ENCODE data around the gene THSD7A.
A peak's percentile ranks its signal among the peaks of the same experiment; 100 is the strongest.

The THSD7A gene

DNA sequence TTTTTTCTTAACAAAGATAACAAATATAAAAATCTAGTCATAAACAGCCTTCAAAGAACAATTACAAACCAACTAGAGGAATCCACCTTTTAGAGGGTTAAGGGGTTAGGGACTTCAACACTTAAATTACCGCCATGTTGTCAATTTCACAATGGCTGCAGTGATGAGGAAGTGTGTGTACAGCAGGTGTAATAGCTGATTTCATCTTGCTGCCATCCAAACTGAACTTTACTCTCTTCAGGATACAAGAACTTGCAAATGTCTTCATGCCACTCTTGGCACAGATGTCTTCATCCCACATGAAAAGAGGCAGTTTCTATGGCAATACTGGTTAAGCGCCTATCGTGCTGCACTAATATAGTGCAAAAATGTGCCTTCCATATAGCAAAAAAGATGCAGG is 457.4 kb downstream of the THSD7A start:
- no peak for DNase-seq

DNA sequence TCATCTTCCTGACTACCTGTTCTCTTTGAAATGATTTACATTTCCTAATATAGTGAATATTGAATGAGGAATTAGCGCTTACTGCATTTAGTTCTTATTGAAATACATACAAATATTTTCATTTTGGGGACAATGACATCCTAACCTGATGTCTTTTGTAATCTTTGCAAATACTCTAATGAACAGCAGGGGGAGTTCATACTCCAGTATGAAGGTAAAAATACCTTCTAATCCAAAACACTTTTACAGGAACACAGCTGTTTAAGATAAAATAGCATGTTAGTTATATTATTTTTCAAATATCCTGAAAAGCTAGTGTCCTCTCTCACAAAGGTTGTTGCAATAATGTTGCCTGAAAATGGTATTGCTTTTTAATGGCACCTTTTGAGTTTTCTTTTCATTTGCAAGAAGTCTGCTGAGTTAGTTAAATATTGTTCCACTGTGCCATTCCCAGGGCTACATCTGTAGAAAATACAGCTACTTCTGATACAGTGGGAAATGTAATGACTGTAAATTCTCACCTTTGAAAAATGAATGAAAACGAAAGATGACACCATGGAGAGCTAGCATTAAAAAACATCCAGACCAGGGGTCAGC is 458.4 kb downstream of the THSD7A start:
- DNase-seq: peak; percentile 47

DNA sequence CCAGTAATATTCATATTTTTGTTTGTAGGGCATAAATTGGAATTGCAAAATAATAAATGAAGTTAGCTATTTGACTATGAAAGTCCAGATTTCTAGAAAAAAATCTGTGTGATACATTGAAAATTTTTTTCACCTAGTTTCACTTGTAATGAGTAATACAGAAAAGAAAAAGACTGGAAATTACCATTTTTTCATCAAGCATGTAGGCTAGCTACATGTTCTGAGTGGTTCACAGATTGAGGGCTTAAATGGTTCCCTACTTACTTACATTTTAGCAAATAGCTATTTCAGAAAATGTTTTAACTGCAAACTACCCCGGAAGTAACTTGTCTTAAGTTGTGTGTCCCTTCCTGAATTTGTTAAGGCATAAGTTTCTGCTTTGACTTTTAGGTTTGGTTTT is 462.3 kb downstream of the THSD7A start:
- no peak for DNase-seq

DNA sequence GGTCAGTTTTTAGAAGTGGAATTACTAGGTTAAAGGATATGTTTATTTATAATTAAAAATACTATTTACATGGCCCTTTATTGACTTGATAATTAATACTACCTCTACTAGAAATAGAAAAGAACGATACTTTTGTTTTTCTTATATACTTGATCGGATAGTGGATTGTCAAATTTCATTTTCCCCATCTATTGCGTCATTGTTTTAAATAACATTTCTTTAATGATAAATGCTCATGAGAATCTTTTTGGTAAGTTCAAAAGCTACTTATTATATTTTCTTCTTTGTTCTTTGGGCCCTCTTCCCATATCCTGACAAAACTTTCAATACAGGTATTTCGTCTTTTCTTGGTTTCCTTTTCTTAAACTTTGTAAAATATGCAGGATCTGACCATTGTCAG is 465.9 kb downstream of the THSD7A start:
- DNase-seq: no peak

DNA sequence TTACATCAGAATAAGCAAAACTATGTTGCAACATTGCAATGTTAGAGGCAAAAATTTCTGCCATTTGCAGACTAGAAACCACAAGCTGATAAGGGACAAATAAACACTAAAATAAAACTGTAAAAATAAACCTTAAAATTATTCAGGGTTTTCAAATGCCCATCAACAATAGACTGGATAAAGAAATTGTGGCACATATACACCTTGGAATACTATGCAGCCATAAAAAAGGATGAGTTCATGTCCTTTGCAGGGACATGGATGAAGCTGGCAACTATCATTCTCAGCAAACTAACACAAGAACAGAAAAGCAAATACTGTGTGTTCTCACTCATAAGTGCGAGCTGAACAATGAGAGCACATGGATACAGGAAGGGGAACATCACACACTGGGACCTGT is 473.4 kb downstream of the THSD7A start:
- DNase-seq: no peak

DNA sequence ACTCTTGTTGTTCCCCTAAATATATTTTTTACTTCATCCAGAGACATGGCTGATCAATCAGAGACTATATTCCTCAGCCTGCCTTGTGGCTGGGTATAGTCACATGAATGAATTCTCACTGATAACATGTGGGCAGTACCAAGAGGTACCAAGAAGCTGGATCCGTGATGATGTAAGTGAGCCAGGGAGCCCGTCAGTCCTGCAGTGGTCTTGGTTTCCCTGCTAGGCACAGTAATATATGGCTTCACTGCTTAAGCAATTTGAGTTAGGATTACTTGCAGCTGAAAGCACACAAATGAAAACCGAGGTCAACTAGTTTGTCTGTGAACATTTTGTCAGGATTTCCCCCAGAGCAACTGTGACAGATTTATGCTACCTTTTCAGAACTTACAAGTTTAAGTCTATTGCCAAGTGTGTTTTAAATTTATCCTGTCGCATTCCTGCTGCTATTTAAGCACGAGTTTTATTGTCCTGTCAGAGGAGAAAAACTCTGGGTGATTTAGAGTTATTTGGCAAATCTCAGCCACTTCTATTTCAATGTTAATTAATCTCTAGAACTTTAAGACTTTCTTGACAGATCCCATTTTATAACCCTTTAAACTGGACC is 476.5 kb downstream of the THSD7A start:
- no peak for DNase-seq

DNA sequence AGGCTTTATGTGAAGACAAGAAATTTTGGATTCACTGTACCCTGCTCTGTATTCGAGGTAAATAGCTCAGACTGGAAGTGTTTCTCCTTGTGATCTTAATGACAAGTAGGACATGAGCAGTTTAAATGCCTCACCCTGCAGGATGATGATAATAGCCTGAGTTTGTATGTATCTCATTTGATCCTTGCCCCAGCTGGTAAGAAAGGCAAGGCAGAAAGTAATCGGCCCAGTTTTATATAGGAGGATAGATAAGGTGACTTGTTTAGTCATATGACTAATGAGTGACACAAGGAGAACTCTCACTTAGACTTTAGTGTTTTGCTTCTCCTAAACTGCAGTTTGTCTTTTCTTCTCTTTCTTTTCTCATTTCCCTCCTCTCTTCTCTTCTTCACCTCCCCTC is 485.7 kb downstream of the THSD7A start:
- DNase-seq: no peak

DNA sequence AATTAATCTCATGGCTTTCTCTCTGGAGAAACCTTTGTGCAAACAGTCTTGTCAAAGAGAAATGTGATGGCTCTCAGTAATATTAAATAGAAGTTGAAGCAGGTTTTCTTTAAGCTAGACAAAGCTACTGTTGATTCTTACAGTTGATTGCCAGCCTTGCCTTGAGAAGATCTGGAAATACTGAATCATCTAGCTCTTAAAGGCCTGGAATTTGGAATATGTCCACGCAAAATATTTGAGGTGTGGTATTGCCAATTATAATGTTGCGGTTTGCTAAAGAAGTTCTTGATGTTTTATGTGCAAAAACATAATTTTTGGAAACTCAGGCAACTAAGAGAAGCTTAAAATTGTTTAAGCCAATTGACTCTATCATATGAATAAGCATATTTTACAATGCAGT is 486.4 kb downstream of the THSD7A start:
- DNase-seq: no peak

DNA sequence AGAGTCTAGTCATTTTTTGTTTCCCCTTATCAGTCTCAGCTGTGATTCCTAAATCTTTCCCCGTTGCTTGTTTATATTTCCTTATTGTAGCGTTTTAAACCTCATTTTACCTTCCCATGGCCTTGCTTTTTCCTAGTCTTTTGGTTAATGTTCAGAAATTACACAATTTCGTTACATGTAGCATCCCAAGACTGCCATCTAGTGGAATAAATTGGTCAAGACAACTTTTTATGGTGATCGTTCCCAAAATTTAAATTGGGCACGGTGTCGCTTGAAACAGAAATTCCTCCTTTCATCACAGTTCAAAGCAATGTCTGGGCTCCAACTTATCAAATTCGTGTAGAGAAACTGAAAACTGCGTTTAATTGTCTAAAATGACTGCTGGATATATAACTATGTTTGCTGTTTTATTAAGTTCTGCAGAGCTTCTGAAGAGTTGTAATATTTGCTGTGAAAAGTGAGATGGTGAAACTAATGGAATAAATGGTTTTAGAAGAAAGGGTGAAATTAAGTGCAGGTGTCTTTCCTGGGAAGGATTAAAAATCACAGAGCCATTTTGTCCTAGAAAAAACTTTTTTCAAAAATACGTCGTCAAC is 488.1 kb downstream of the THSD7A start:
- DNase-seq: peak; percentile 74

DNA sequence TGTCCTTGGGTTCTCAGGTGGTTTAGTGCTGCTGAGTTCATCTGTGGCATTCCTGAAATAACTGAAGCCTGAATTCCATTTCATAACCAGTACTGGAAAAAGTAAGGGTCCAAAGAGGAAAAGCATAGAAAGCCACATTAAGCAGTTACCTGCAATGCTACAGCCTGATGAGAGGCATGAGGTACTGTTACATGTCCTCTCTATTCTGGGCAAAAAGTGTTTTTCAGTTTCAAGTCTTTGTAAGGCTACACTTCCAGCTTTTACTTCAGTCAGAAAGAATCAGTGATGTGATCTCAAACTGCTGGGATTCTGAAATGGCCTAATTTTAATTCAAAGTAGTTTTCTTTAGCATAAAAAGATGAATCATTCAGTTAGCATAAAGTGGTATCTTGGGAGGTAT is 488.9 kb downstream of the THSD7A start:
- DNase-seq: no peak

DNA sequence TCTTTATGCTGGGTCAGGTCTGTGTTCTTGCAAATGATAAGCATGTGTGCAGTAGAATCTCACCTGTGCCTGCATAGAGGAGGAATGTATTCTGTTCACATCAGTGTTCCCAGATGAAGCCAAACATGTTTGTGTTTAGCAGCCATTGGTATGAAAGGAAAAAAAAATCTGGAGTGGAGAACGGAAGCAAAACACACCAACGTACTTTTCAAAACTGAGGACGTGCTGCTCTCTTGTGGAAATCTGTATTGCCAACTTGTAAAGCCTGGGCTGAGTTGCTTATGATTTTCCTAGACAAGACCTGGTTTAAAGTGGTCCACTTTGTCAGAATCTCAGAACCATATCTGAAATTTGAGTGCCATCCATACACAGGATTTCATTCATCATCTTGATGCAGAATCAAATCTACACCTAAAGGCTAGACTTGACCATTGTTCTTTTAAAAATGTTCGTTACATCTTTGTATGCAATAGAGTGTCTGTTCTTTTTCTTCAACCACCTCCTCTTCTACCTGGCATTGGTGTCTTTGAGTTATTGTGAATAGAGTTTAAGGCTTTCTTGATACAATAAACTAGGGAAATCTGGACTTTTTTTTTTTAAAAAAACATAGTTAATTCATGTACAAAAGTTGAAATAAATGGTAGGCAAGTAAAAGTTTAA is 490.6 kb downstream of the THSD7A start:
- DNase-seq: peak; percentile 84

DNA sequence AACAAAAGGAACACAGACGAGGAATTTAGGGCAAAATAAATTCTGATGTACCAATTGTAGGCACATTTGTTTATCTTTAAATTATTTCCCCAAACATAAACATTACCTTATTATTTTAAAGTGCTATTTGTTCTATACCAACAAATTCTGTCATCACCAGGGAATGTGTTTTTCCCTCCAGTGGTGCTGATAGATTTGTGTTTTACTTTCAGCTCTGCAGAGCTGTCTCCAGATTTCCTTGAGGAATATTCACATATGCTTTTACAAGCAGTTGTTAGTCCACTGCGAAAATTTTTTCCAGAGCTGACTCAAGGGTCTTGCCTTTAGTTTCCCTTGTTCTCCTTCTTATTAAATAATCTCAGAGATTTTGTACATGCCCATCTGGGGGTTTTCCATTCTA is 495.6 kb downstream of the THSD7A start:
- DNase-seq: no peak

DNA sequence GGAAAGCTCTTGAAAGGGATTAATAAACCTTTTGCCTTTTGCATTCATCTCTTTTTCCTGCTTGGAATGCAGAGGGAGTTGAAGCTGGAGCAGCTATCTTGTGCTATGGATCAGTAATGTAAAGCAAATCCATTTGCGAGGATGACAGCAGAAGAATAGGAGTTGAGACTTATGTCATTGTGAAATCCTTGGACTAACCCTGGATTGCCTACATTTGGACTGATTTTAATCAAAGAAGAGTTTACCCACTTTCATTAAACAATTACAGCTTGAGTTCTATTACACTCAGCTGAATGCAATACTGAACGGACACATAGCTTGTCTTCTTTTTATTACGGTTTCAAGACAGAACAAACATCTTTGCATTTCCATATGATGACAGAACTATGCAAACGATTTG is 496.1 kb downstream of the THSD7A start:
- no peak for DNase-seq

DNA sequence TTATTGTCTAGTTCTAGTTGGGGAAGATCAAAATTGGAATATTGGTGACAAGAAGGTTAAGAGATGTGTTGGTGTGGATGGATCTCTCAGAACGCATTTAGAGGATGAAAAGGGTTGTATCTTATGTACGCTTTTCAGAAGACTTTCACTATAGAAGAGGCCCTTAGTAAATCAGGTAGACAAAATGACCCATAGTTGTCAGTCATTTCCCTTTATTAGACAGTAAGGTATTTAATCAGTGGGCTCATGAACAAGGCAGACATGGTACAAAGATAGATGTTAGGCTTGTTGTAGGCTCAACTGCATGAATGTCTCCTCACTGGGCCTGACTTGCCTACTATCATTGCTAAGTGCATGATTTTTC is 499.2 kb downstream of the THSD7A start:
- no peak for DNase-seq

DNA sequence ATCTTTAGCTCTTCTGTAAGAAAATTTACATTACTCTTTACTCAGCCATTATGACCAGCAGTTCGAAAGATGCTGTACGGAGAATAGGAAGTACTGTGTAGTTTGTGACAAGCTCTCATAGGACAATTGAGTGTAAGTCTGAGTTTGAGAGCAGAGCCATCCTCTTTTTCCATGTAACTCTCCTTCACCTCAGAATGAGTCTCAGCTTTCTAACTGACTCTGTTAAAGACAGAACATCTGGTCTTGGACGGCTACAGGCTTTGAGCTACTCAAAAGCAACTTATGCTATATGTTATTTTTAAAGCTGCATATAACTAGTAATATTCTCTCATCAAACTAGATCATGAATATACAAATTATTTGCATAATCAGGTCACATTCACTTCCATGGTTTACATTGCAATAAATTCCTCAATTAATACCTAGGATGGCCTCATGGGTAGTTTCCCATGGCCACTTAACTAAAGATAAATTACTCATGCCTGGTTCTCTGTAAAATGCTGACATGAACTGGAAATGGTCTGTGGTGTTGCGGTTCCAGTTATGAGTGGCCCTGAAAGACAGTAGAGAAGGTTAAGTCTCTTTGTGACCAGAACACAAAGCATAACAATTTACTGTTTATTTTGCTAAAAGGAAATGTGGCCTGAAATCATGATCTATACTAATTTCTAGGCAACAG is 499.7 kb downstream of the THSD7A start:
- no peak for DNase-seq

DNA sequence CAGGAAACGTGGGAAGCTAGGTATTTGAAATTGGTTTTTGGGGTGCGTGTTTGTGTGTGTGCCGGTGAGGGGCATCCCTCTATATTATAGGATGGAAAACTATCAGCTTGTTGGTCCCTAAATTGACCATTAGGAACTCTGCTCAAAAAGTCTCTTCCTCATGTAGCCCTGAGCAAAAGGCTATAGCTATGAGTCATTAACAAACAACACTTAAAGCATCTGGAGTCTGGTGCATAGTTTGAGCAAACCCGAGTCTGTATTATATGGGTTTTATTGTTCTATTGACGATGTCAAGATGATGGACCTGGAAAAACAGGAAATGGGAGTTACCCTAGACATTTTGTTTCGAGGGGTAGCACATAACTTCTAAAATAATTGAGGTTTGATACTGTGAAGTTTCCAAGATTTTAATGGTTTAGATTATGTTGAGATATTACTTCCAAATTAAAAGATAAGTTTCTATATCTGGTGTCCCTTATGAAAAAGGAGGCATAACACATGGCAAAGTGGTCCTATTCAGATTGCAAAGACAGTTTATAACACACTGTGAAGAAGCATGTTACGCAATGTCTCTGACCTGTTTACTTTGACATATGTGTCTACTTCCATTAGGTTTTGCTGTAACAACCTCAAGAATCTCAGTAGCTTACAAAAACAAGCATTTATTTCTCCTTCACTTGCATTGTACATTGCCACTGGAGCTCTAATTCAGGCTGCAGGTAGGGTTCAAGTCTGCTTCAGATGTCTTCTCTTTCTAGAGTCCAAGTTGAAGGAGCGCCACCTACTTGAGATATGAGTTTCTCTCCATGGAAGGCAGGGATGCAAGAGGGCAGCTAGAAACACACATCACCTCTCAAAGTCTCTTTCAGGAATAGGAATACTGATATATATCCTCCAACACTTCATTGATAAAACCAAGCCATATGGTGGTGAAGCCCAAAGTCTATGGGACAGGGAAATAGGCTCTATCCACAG is 500.6 kb downstream of the THSD7A start:
- DNase-seq: no peak

DNA sequence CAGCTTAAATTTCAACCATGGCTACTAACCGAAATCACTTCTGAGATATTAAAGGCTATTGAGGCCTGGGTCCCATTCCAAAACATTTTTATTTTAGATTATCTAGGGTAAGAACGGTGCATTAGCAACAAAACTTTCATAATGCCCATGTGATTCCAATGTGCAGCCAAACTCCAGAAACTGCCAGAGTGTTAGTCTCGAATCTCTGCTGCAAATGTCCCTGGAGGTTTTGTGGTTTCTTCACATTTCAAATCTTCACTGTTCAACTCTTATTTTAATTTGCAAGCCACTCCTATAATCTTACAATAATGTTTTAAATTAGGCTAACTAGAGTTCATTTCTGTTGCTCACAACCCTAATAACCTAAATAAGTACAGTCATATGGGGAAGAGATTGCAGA is 501.3 kb downstream of the THSD7A start:
- DNase-seq: no peak

DNA sequence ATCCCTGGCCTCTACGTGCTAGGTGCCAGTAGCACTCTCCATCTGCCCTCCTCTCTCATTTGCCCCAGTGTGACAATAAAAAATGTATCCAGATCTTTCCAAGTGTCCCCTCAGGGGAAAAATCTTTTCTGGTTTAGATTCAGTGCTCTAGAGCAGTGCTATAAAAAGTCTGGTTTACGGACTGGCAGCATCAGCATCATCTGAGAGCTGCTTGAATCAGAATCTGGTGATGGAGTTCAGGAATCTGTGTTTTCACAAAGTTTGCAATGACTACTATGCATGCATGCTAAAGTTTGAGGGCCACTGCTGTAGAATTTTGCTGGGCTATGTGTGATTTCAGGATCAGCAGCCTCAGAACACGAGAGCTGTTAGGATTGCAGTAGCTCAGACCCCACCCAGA is 501.8 kb downstream of the THSD7A start:
- no peak for DNase-seq

DNA sequence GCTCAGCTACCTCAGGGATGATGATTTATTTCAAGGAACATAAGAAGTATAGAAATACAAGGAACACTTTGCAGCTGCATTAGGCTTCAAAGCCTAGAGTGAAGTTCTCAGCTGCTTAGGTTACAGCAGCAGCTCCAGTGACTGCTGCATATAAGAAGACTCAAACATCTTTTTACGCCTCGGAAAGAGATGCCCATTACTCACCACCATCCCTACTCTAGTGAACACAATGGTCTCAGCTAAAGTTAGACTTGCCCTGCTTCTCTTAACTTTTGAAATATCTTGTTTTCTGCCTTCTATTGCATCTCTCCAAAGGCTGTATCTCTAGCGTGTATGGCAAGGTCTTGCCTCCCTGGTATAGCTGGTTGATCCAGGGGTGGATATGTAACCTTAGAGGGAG is 502.4 kb downstream of the THSD7A start:
- no peak for DNase-seq

DNA sequence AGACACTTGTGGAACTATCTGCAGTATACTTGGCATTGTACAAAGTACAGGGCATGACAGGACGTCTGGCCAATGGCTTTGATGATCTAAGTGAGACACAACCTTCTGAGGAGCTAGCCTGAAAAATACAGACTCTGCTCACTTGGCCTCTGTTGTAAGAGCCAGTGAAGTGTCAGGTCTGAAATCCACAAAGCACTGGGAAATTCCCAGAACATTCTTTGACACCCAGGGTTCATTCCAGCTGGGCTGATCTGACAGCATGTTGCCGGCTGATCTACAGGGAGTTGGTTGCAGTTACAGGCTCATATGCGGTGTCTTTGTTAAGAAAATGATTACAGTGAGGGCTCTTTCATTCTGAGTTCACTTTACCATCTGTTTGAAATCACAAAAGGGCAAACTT is 503.7 kb downstream of the THSD7A start:
- DNase-seq: peak; percentile 13

DNA sequence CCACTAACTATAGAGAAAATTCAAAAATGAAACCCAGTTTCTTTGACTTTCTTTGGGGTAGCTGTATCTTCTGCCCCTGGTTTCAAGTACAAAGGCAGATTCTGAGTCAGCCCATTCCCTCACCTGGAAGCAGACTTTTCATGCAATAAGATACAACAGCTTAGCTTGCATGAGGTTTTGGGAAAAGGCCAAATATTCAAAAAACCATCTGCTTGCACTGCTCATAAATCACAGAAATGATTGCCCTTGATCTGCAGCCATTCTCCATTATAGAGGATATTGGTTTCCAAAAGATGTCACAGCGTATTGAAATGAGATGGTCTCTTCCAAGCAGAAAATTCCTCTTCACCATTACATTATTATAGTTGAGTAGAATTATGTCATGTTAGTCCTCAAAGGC is 504.4 kb downstream of the THSD7A start:
- peak; percentile 86 for DNase-seq
